ENCODE results near the gene C1QL3.
A peak's percentile ranks its signal among the peaks of the same experiment; 100 is the strongest.

C1QL3 gene

DNA sequence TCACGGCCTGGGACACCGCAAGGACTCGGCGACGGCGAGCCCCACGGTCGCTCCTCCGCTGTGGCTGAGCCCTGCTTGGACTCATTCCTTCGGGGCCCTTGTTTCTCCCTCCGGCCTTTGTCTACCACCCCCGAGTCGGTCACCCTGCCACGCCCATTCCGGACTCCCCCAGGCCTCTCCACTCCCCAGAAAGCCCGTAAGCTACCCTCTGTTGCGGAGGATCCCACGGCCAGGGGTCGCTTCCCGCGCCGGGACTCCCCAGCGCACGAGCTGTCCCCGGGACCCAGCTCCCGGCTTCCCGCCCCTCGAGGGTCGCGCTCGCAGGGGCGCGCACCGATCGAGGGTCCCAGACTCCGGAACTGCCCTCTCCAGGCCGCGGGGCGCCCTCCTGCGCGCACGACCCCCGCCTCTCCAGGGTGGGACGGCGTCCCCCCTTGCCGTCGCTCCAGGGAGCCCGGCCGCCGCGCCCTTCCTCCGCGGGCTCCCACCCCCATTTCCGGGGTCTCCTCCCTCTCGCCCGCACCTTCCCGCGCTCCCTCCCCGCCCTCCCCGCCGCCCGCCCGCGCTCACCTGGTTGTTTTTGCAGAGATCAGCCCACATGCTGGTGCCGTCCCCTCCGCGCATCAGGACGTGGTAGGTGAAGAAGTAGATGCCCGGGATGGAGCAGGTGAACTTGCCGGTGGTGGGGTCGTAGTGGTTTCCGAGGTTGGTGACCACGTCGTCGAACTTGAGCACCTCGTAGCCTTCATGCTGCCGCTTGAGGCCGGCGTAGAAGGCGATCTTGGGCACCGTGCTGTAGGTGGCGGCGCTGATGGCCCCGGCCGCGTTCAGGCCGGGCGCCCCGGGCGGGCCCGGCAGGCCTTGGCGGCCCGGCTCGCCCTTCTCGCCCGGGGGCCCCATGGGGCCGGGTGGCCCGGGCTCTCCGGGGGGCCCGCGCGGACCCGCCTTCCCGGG lies 1.5 kb downstream of the C1QL3 start:
- TF ChIP-seq, protein P1, sequence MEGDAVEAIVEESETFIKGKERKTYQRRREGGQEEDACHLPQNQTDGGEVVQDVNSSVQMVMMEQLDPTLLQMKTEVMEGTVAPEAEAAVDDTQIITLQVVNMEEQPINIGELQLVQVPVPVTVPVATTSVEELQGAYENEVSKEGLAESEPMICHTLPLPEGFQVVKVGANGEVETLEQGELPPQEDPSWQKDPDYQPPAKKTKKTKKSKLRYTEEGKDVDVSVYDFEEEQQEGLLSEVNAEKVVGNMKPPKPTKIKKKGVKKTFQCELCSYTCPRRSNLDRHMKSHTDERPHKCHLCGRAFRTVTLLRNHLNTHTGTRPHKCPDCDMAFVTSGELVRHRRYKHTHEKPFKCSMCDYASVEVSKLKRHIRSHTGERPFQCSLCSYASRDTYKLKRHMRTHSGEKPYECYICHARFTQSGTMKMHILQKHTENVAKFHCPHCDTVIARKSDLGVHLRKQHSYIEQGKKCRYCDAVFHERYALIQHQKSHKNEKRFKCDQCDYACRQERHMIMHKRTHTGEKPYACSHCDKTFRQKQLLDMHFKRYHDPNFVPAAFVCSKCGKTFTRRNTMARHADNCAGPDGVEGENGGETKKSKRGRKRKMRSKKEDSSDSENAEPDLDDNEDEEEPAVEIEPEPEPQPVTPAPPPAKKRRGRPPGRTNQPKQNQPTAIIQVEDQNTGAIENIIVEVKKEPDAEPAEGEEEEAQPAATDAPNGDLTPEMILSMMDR (IDR thresholded peaks at IDR 0.05; ENCODE audit: low read depth, low read length), result no peak
- DNase-seq (ENCODE audit: extremely low read depth, low read depth), result no peak

DNA sequence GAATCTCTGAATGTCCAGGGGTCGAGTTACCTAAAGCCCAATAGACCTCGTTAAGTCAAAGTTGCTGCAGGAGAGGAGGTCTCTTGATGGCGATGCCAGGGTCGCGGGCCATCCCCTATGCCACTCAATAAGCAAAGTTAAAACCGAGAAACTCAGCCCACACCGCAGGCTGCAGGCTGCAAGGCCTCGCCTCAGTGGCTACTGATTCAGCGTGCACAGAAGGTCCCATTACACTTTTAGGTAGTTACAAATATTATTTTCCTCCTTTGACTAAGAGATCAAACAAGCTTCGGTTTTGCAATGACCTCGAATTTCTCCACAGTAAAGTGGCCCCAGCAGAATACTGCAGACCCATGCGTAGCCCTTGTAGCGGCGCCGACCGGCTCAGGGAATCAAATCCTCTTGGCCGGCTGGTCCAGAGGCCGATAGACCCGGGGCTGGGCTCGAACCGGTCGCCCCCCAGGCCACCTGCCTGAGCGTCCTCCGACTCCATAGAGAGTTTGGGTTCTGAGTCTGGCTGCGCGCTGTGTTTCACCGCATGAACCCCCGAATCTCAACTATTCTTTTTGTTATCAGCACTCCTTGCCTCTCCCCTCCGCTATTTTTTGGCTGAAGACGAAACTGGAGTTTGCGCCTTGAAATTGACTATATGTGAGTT lies 2.3 kb downstream of the C1QL3 start:
- DNase-seq (ENCODE audit: extremely low read depth, low read depth), result no peak
- TF ChIP-seq, protein P1 (IDR thresholded peaks at IDR 0.05; ENCODE audit: low read depth, low read length), result no peak

DNA sequence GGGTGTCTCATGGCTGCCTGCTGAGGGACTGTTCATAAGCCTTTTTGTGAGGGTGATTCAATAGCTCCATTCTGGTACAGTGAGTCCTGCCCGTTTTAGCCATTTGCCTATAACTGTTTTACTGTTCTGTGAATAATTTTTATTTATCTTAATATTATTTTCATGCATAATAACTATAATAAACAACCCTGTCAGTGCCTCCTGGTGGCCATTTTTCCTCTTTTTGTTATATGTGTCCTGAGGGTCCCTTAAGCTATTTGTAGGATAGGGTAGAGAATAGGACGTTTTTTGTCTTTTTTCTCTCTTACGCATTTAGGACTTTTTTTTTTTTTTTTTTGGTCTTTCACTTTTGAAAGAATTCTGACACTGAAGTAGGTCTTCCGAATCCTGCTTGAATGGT lies 2.9 kb downstream of the C1QL3 start:
- DNase-seq (ENCODE audit: extremely low read depth, low read depth), result no peak
- TF ChIP-seq, protein P1 (IDR thresholded peaks at IDR 0.05; ENCODE audit: low read depth, low read length), result peak; percentile 21

GRCh38 chr10:16510843-16511242 lies 10.8 kb downstream of the C1QL3 start:
- no peak for DNase-seq (ENCODE audit: extremely low read depth, low read depth)
- TF ChIP-seq, protein P1 (IDR thresholded peaks at IDR 0.05; ENCODE audit: low read depth, low read length), result no peak

- TF ChIP-seq, protein P1 (IDR thresholded peaks at IDR 0.05; ENCODE audit: low read depth, low read length), result no peak
- DNase-seq (ENCODE audit: extremely low read depth, low read depth), result no peak
Measured at GRCh38 chr10:16509996-16510395, 11.7 kb downstream of the C1QL3 start.

- TF ChIP-seq, protein P1 (IDR thresholded peaks at IDR 0.05; ENCODE audit: low read depth, low read length), result no peak
- DNase-seq (ENCODE audit: extremely low read depth, low read depth), result no peak
Measured at GRCh38 chr10:16505161-16505560, 16.5 kb downstream of the C1QL3 start.

DNA sequence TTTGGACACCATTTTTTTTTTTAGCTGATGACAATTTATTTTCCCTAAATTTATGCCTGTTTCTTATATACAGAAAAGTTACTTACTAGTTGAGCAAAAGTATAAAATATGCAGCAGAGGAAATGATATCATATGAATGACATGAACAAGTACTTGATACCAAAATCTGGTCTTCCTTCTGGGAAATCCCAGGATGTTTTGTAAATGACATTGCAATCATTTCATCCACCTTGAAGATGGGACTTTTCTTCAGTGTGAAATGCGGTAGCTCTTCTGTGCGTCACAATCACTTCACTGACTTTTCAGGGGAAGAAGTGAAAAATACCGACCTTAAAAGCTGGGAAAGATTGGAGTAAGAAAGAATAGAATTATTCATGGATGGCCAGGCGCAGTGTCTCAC lies 23.8 kb downstream of the C1QL3 start:
- TF ChIP-seq, protein P1 (IDR thresholded peaks at IDR 0.05; ENCODE audit: low read depth, low read length), result no peak
- no peak for DNase-seq (ENCODE audit: extremely low read depth, low read depth)

Measured in AG09319 (cell line).